Muscle layer of duodenum (tissue), 2 donors: ENCODE measurements around the gene NR3C1.

Source experiments
- H3K27ac ChIP-seq: one replicate; pipeline ENCODE4 v1.7.0; 2013; ENCODE audit warnings: mild to moderate bottlenecking, low read length
- H3K27me3 ChIP-seq: one replicate; pipeline ENCODE4 v1.7.0; 2013; ENCODE audit warnings: low read depth, mild to moderate bottlenecking, control low read depth, low read length
- H3K36me3 ChIP-seq, 2 donors: one replicate each; pipeline ENCODE4 v1.7.0; 2013; ENCODE audit warnings: low read length in 2 of 2, control low read depth in 1 of 2, mild to moderate bottlenecking in 1 of 2; ENCODE audit not compliant: insufficient read depth in 2 of 2, control insufficient read depth in 1 of 2
- H3K4me1 ChIP-seq, 2 donors: one replicate each; pipeline ENCODE4 v1.7.0; 2013; ENCODE audit warnings: low read length in 2 of 2, mild to moderate bottlenecking in 2 of 2, control low read depth in 1 of 2, moderate library complexity in 1 of 2; ENCODE audit not compliant: insufficient read depth in 2 of 2, control insufficient read depth in 1 of 2
- H3K4me3 ChIP-seq, 2 donors: one replicate each; pipeline ENCODE4 v1.7.0; 2013; ENCODE audit warnings: low read length in 2 of 2, low read depth in 1 of 2, mild to moderate bottlenecking in 1 of 2
- H3K9me3 ChIP-seq, 2 donors: one replicate each; pipeline ENCODE4 v1.7.0; 2013; ENCODE audit warnings: low read length in 2 of 2, control low read depth in 1 of 2, mild to moderate bottlenecking in 1 of 2; ENCODE audit not compliant: control insufficient read depth in 1 of 2
- donor health status: healthy.

Gene NR3C1

DNA sequence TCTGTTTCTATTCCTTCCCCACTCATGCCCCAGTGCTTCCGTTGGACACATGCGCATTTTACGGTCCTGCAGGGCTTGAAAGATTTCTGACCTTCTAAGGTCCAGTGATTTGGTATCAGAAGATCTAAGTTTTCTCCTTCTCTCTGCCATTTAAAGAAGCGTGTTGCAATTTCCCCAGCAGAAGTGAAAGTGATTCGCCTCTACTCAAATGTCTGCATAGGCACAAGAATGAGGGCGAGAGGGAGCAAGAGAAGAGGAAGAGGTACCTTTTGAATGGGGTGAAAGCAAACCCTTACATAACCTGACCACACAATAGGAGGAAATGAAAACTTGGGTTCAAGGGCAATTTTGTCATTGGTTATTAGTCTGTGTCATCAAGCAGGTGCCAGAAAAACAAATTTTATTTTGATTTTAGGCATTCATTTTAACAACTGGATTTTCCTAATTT lies 31.7 kb upstream of the NR3C1 start:
- no peaks in the 10 kb centered on the region for H3K9me3 ChIP-seq
- H3K27me3 ChIP-seq: no peaks in the 10 kb centered on the region
- H3K27ac ChIP-seq: peak overlapping the region; percentile 5
- H3K4me3 ChIP-seq: peak overlapping the region; percentile 21 to 26
- H3K4me1 ChIP-seq: no peaks in the 10 kb centered on the region
- no peaks in the 10 kb centered on the region for H3K36me3 ChIP-seq

DNA sequence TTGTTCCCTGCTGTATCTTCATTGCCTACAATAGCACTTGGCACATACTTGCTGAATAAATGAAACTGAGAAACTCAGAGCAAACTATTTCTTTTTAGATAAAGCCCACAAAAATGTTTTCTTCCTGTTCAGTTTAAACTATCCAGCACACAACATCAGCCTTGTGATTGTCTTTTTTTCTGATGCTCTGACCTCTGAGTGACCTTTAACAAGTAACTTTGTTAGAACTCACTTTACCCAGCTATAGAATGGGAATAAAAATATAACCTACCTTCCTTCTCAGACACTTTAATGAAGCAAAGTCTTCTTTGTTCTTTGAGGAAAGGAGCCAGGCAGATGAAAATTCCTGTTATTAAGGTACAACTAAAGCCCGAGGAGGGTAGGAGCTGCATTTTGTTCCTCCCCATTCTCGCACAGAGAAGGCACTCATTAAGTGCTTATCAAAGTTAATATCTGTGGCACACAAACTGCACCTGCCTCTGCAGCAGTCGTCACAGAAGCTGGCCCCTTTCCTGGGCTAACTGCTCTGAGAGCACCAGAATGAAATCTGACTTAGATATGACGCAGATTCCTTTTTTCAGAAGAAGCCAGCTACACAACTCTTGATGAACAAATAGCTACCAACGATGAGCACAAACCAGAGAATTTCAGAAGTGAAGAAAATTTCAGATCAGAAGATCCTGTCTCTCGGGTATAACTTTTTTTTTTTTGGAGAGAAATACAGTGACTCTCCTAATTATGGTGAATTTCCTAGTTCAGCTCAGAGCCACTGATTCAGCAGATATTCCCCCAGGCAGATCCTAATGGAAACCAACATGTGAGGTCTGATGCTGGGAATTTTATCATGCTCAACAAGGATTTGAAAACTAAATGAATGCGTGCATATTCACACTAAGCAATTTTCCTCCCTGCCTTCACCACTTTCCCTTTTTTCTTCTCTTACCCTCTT lies 31.0 kb upstream of the NR3C1 start:
- peak overlapping the region; percentile 21 to 26 for H3K4me3 ChIP-seq

DNA sequence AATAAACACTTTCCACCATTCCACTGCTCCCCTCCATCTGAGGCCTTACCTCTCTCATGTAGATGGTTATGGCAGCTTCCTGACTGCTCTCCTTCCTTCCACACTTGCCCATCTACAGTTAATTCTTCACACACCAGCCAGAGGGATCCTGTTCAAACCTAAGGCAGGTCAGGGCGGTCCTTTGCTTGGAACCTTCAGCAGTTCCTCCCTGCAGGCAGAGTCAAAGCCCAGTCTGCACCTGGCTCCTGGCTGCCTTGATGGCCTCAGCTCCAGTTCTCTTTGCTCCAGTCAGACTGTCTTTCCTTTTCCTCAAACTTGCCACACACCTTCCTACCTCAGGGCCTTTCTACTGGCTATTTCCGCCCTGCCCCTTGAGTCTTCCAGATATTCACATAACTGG lies 30.2 kb upstream of the NR3C1 start:
- no peak overlapping the region for H3K27ac ChIP-seq

More for the DNA sequence above, 31.0 kb upstream of the NR3C1 start:
- Histone ChIP-seq H3K9me3 (no peaks in the 10 kb centered on the region), H3K36me3 (no peaks in the 10 kb centered on the region), H3K4me1 (no peaks in the 10 kb centered on the region), H3K27ac (peak overlapping the region; percentile 5), H3K27me3 (no peaks in the 10 kb centered on the region)

GRCh38 chr5:143432658-143433239 lies 29.3 kb upstream of the NR3C1 start:
- Histone ChIP-seq H3K27me3 (no peaks in the 10 kb centered on the region), H3K36me3 (no peaks in the 10 kb centered on the region), H3K27ac (no peak overlapping the region), H3K4me1 (no peaks in the 10 kb centered on the region), H3K4me3 (no peak overlapping the region), H3K9me3 (no peaks in the 10 kb centered on the region)

More for the DNA sequence above, 30.2 kb upstream of the NR3C1 start:
- H3K9me3 ChIP-seq: no peaks in the 10 kb centered on the region
- no peak overlapping the region for H3K4me3 ChIP-seq
- no peaks in the 10 kb centered on the region for H3K4me1 ChIP-seq
- H3K36me3 ChIP-seq: no peaks in the 10 kb centered on the region
- no peaks in the 10 kb centered on the region for H3K27me3 ChIP-seq

- no peaks in the 10 kb centered on the region for H3K36me3 ChIP-seq
Measured at GRCh38 chr5:143431789-143432188, 28.3 kb upstream of the NR3C1 start.

DNA sequence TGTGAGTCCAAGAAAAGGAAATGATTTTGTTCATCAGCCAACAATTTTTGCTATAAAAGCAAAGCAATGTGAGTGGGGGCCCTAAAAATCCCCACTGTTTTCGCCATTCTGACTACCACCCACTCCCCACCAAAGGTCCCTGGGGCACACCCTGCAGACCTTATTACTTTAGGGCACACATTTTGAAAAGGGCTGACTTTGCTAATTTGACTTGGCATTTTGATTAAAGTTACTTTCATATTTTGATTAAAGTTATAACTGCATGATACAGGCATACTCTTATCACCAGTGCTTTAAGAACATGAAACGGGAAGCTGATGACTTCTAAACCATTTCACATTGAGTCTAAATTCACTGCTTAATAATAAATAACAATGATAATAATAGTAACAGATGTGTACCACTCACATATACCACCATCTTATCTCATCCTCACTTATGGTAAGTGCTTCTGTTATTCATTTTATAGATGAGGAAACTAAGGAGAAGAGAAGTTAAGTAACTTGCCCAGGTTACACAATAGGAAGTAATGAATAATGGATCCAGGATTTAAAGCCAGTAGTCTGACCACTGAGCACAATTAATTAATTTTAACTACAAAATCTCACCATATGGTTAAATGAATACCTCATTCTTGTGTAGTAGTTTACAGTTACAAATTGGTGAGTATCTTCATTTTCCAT lies 25.4 kb upstream of the NR3C1 start:
- Histone ChIP-seq H3K4me3 (no peak overlapping the region), H3K36me3 (no peaks in the 10 kb centered on the region), H3K27me3 (no peaks in the 10 kb centered on the region), H3K9me3 (no peaks in the 10 kb centered on the region), H3K4me1 (no peaks in the 10 kb centered on the region), H3K27ac (no peak overlapping the region)

More at GRCh38 chr5:143431789-143432188, 28.3 kb upstream of the NR3C1 start:
- Histone ChIP-seq H3K9me3 (no peaks in the 10 kb centered on the region), H3K4me1 (no peaks in the 10 kb centered on the region), H3K27ac (no peak overlapping the region), H3K4me3 (no peak overlapping the region), H3K27me3 (no peaks in the 10 kb centered on the region)

DNA sequence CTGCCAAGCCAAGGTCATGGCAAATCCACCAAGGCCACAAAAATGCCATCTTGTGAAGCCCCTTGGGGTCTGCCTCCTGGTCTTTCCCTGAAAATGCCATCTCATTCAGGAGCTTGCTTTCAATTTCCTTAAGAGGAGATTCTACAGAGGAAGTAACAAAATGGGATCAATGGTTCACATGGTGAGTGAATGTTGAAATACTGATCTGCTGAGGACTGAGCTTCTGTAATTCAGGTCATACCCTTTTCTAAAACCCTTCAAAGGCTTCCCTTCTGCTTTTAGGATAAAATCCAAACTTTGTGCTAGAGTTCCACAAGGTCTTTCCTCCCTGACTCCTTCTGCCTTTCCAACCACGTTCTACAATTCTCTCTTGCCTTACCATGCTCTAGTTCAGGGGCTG lies 24.7 kb upstream of the NR3C1 start:
- no peaks in the 10 kb centered on the region for H3K4me1 ChIP-seq
- no peaks in the 10 kb centered on the region for H3K27me3 ChIP-seq
- H3K9me3 ChIP-seq: no peaks in the 10 kb centered on the region
- H3K4me3 ChIP-seq: no peak overlapping the region
- no peaks in the 10 kb centered on the region for H3K36me3 ChIP-seq
- no peak overlapping the region for H3K27ac ChIP-seq

DNA sequence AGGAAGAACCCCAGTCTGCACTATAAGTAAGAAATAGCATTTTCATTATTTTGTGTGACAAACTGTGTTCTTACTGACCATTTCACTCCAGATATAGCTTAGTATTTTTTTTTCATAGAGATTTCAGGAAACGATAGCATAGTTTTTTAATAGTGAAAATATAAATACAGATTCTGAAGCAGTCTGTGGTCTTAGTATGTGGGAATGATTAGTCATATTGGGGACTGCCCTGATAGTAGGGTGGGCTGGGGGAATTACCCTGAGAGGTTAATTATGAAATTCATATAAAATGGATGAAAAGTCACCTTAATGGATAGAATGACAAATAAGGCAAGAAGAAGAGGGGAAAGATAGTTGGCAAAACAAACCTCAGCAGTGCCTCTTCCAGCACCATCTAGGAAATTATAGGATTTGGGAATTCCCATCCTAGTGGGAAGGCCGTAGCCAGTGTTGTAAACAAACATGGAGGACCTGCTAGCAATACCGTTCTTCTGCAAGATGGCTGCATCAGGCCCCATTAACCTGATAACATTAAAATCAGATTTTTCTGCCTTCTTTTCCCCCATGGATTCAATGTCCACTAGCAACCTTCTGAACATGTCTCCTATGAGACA lies 23.7 kb upstream of the NR3C1 start:
- no peaks in the 10 kb centered on the region for H3K9me3 ChIP-seq
- H3K4me3 ChIP-seq: no peak overlapping the region
- H3K27me3 ChIP-seq: no peaks in the 10 kb centered on the region
- H3K4me1 ChIP-seq: no peaks in the 10 kb centered on the region
- H3K27ac ChIP-seq: no peak overlapping the region
- no peaks in the 10 kb centered on the region for H3K36me3 ChIP-seq

DNA sequence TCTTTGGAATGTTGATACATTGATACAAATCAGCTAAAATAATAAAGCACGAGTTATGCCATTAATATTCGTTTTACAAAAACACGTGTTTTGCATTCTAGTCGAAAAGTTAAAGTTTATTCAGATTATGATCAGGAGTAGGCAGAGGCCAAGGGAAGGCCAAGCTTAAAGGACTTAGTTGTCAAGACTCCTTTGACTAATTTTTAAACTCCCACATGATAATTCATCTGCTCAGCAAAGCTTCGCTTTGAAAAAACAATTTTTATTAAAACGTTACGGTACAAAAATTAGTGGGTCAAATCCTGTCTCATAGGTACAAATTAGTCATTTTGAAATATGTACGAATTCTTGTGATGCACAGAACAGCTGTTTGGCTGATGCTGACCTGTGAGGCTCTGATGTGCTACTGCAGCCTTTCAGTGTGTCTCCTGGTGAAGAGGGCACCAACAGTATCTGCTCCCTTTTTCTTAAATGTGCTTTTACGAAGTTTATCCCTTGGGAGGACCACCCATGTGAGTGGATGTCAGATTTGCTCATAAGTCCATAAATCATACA lies 23.0 kb upstream of the NR3C1 start:
- Histone ChIP-seq H3K4me1 (no peaks in the 10 kb centered on the region), H3K36me3 (no peaks in the 10 kb centered on the region), H3K27me3 (no peaks in the 10 kb centered on the region), H3K4me3 (no peak overlapping the region), H3K27ac (no peak overlapping the region), H3K9me3 (no peaks in the 10 kb centered on the region)

DNA sequence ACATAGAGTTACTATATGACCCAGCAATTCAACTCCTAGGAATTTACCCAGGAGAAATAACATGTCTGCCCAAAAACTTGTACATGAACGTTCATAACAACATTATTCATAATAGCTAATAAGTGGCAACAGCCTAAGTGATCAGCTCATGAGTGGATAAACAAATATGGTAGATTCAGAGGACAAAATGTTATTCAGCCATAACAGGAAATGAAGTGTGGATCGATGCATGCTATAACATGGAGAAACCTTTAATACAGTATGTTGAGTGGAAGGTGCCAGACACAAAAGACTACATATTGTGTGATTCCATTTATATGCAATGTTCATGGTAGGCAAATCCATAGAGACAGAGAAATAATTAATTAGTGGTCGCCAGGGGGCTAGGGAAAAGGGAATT lies 22.3 kb upstream of the NR3C1 start:
- Histone ChIP-seq H3K4me1 (no peaks in the 10 kb centered on the region), H3K36me3 (no peaks in the 10 kb centered on the region), H3K9me3 (no peaks in the 10 kb centered on the region), H3K27ac (no peak overlapping the region), H3K27me3 (no peaks in the 10 kb centered on the region), H3K4me3 (no peak overlapping the region)
